K562 (cell line): Measurements from ENCODE around the gene CDC25B.
A peak's percentile ranks its signal among the peaks of the same experiment; 100 is the strongest.

Source experiments
- BRCA1 ChIP-seq, 2 experiments: fragments of 450-650 bp in 1 of 2; sonication (generic) in 1 of 2; formaldehyde crosslinking in 1 of 2; IDR thresholded peaks; 2 replicates each; pipeline versions ENCODE4 v1.5.0 to v1.6.1; 2017 to 2020; ENCODE audit warnings: mild to moderate bottlenecking in 1 of 2, missing genetic modification reagents in 1 of 2
- CHD1 ChIP-seq: fragments of 200-600 bp; sonication (generic); IDR thresholded peaks from one replicate; pipeline ENCODE4 v1.6.1; 2012; ENCODE audit warnings: mild to moderate bottlenecking, moderate library complexity, low read length, inconsistent platforms
- GTF3C2 ChIP-seq: IDR thresholded peaks from 3 replicates; pipeline ENCODE4 v1.6.1; 2011; ENCODE audit warnings: borderline replicate concordance, mild to moderate bottlenecking, moderate library complexity; ENCODE audit not compliant: insufficient read length; ENCODE audit errors: extremely low read depth
- TARDBP ChIP-seq: fragments of 450-650 bp; IDR thresholded peaks from 2 replicates; pipeline ENCODE4 v1.6.1; 2016
- TCF7 ChIP-seq: sonication (generic); IDR thresholded peaks from 2 replicates; pipeline ENCODE4 v1.6.1; 2016; ENCODE audit warnings: antibody characterized with exemption, borderline replicate concordance
- ZBTB33 ChIP-seq: sonication (generic); formaldehyde crosslinking; IDR thresholded peaks from 2 replicates; pipeline ENCODE4 v1.8.1; 2023; ENCODE audit warnings: mild to moderate bottlenecking, missing genetic modification reagents
- ZNF431 ChIP-seq: sonication (generic); formaldehyde crosslinking; IDR thresholded peaks from 2 replicates; pipeline ENCODE4 v1.8.0; 2022; ENCODE audit warnings: mild to moderate bottlenecking, missing genetic modification reagents
- ZNF507 ChIP-seq: conservative IDR thresholded peaks from 2 replicates; pipeline ENCODE4 v1.6.1; 2017; ENCODE audit warnings: missing genetic modification characterization, missing compliant biosample characterization
- ZZZ3 ChIP-seq: fragments of 450-650 bp; IDR thresholded peaks from 2 replicates; pipeline ENCODE4 v1.6.1; 2016; ENCODE audit warnings: antibody characterized with exemption, mild to moderate bottlenecking, moderate library complexity
- TF ChIP-seq, protein P1 (sequence below), 3 experiments: IDR thresholded peaks in 2 of 3; conservative IDR thresholded peaks in 1 of 3; 2 replicates each; pipeline ENCODE4 v1.5.1; 2011 to 2012; ENCODE audit warnings: low read length in 3 of 3, mild to moderate bottlenecking in 3 of 3, control low read depth in 2 of 3, improper control_type of control experiment in 1 of 3, inconsistent platforms in 1 of 3, low read depth in 1 of 3, mixed read lengths in 1 of 3, moderate library complexity in 1 of 3; ENCODE audit not compliant: insufficient read depth in 2 of 3
- TF ChIP-seq, protein P2 (sequence below): fragments of 250-450 bp; sonication (Bioruptor Pico); IDR thresholded peaks from 2 replicates; pipeline ENCODE4 v1.8.0; 2021; ENCODE audit warnings: moderate library complexity, mild to moderate bottlenecking, inconsistent platforms

GRCh38 chr20:3777716-3778629 is 18.1 kb upstream of the CDC25B start:
- TF ChIP-seq TCF7 = no peak
- no peak for TF ChIP-seq GTF3C2
- TF ChIP-seq CHD1 = no peak
- TF ChIP-seq, protein P1, sequence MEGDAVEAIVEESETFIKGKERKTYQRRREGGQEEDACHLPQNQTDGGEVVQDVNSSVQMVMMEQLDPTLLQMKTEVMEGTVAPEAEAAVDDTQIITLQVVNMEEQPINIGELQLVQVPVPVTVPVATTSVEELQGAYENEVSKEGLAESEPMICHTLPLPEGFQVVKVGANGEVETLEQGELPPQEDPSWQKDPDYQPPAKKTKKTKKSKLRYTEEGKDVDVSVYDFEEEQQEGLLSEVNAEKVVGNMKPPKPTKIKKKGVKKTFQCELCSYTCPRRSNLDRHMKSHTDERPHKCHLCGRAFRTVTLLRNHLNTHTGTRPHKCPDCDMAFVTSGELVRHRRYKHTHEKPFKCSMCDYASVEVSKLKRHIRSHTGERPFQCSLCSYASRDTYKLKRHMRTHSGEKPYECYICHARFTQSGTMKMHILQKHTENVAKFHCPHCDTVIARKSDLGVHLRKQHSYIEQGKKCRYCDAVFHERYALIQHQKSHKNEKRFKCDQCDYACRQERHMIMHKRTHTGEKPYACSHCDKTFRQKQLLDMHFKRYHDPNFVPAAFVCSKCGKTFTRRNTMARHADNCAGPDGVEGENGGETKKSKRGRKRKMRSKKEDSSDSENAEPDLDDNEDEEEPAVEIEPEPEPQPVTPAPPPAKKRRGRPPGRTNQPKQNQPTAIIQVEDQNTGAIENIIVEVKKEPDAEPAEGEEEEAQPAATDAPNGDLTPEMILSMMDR (IDR thresholded peaks at IDR 0.05 in 2 of 3, conservative IDR thresholded peaks at IDR 0.05 in 1 of 3; ENCODE audit: insufficient read depth in 2 of 3, low read depth in 1 of 3, low read length in 3 of 3) = no peak
- TF ChIP-seq, protein P2, sequence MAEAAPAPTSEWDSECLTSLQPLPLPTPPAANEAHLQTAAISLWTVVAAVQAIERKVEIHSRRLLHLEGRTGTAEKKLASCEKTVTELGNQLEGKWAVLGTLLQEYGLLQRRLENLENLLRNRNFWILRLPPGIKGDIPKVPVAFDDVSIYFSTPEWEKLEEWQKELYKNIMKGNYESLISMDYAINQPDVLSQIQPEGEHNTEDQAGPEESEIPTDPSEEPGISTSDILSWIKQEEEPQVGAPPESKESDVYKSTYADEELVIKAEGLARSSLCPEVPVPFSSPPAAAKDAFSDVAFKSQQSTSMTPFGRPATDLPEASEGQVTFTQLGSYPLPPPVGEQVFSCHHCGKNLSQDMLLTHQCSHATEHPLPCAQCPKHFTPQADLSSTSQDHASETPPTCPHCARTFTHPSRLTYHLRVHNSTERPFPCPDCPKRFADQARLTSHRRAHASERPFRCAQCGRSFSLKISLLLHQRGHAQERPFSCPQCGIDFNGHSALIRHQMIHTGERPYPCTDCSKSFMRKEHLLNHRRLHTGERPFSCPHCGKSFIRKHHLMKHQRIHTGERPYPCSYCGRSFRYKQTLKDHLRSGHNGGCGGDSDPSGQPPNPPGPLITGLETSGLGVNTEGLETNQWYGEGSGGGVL (CRISPR knock-in tag) = no peak
- TF ChIP-seq TARDBP = no peak
- TF ChIP-seq ZNF431 (CRISPR knock-in tag) = no peak
- no peak for TF ChIP-seq ZNF507
- TF ChIP-seq ZBTB33 (CRISPR knock-in tag) = peak; percentile 74
- no peak for TF ChIP-seq ZZZ3
- no peak for TF ChIP-seq BRCA1 (IDR thresholded peaks at IDR 0.05)
- no peak for TF ChIP-seq BRCA1 (CRISPR knock-in tag; IDR thresholded peaks at IDR 0.05)
